Activated B cell treated with CpG ODN at 0.5 μM for 24 hours (primary cell): Measurements from ENCODE around the gene HEATR1. TPM values are rescaled to one million over a fixed set of nuclear protein-coding genes. Genes with fewer than 3 reads are reported as not detected.

Source experiments
- ATAC-seq: fragments of 200-7000 bp; cut with Tn5 transposase; one replicate; pipeline ENCODE4 v1.10.0; 2021; ENCODE audit warnings: low read depth, mild to moderate bottlenecking, moderate library complexity
- CTCF ChIA-PET: fragments of 350-600 bp; sonication (Branson Sonifier 250); formaldehyde crosslinking; loops from one replicate; lab custom pipeline; 2021; ENCODE audit warnings: antibody characterized with exemption; lab: Charles Lee
- POLR2A ChIA-PET: fragments of 350-600 bp; sonication (Branson Sonifier 250); formaldehyde crosslinking; loops from one replicate; lab custom pipeline; 2021; ENCODE audit warnings: antibody characterized with exemption; lab: Charles Lee
- DNase-seq: peaks from one replicate; pipeline ENCODE4 v3.0.0; 2022
- H3K27ac Mint-ChIP-seq: one replicate; pipeline ENCODE4 v1.8.0; 2020; ENCODE audit warnings: mixed read lengths
- H3K27me3 Mint-ChIP-seq: one replicate; pipeline ENCODE4 v1.8.0; 2021; ENCODE audit warnings: mixed read lengths
- H3K36me3 Mint-ChIP-seq: one replicate; pipeline ENCODE4 v1.8.0; 2021; ENCODE audit warnings: low read depth, mixed read lengths
- H3K4me1 Mint-ChIP-seq: one replicate; pipeline ENCODE4 v1.8.0; 2021; ENCODE audit warnings: mixed read lengths
- H3K4me3 Mint-ChIP-seq: one replicate; pipeline ENCODE4 v1.8.0; 2020; ENCODE audit warnings: mild to moderate bottlenecking, mixed read lengths
- H3K9me3 Mint-ChIP-seq: one replicate; pipeline ENCODE4 v1.8.0; 2020; ENCODE audit warnings: mixed read lengths
- CTCF ChIP-seq: fragments of 200-600 bp; IDR thresholded peaks from one replicate; pipeline ENCODE4 v1.8.0; 2022; ENCODE audit warnings: antibody characterized with exemption, mild to moderate bottlenecking
- intact Hi-C: fragments of 100-400 bp; cut with micrococcal nuclease; formaldehyde crosslinking; loops from one replicate; pipeline ENCODE4 v1.15.1; 2024
- total RNA-seq: library from RNA; stranded (reverse); gene quantifications from 2 replicates; pipeline ENCODE4 v1.2.3, GENCODE V29; 2022

Gene HEATR1
- total RNA-seq = 69.3 and 78.5 TPM in 2 replicates

- ChIA-PET CTCF (interaction anchor here (0.6 to 1.5 kb wide), 3 partner anchors 52 to 225 kb away, joined by 3 to 4 read pairs (median 3); partner anchors contain the start of gene MTR), POLR2A (interaction anchor here (0.6 to 1.7 kb wide), 8 partner anchors 13 to 1599 kb away, joined by 3 to 8 read pairs (median 4); partner anchors contain the start of genes LGALS8 and MTR)
- peaks cover 38% of the 10 kb centered on the region for H3K36me3 Mint-ChIP-seq
- intact Hi-C loops = loop anchor here (1.0 to 10.0 kb wide), 5 partner anchors 80 to 1099 kb away; partner anchors contain the start of genes ACTN2, B3GALNT2 and MTR
- DNase-seq (peak; percentile 85), ATAC-seq (peak; percentile 95)
- no peak for TF ChIP-seq CTCF
- peak within 1 kb of the TSS; percentile 98 for H3K4me3 Mint-ChIP-seq
- peaks cover 7% of the 10 kb centered on the region for H3K27me3 Mint-ChIP-seq
- peaks cover 26% of the 10 kb centered on the region for H3K4me1 Mint-ChIP-seq
- peak within 1 kb of the TSS; percentile 89 for H3K27ac Mint-ChIP-seq
- no peaks in the 10 kb centered on the region for H3K9me3 Mint-ChIP-seq
Observed at GRCh38 chr1:236603991-236604904, at the start of gene HEATR1. Gene HEATR1 (minus strand): TSS chr1:236604516. CDS start chr1:236604095, 421 bp downstream.

- ChIA-PET CTCF (no interaction called here), POLR2A (no interaction called here)
- ATAC-seq (no peak), DNase-seq (no peak)
- intact Hi-C loops = no loop called here
- H3K4me3 Mint-ChIP-seq = no peak overlapping the region
- H3K27me3 Mint-ChIP-seq = peaks cover 2% of the 10 kb centered on the region
- H3K9me3 Mint-ChIP-seq = no peaks in the 10 kb centered on the region
- H3K4me1 Mint-ChIP-seq = no peaks in the 10 kb centered on the region
- no peak for TF ChIP-seq CTCF
- H3K36me3 Mint-ChIP-seq = no peaks in the 10 kb centered on the region
- no peak overlapping the region for H3K27ac Mint-ChIP-seq
Observed at GRCh38 chr1:236645016-236645680, 40.8 kb upstream of the HEATR1 start.

GRCh38 chr1:236642763-236643162 is 38.4 kb upstream of the HEATR1 start:
- Mint-ChIP-seq H3K36me3 (no peaks in the 10 kb centered on the region), H3K9me3 (no peaks in the 10 kb centered on the region), H3K27me3 (peaks cover 2% of the 10 kb centered on the region), H3K4me1 (no peaks in the 10 kb centered on the region), H3K27ac (no peak overlapping the region), H3K4me3 (no peak overlapping the region)
- no peak for DNase-seq
- no peak for TF ChIP-seq CTCF
- no peak for ATAC-seq
- intact Hi-C loops = no loop called here
- CTCF ChIA-PET = no interaction called here
- POLR2A ChIA-PET = no interaction called here

GRCh38 chr1:236639686-236640085 is 35.4 kb upstream of the HEATR1 start:
- H3K9me3 Mint-ChIP-seq = no peaks in the 10 kb centered on the region
- ATAC-seq (no peak), DNase-seq (no peak)
- H3K27me3 Mint-ChIP-seq = peaks cover 11% of the 10 kb centered on the region
- no peak for TF ChIP-seq CTCF
- no peaks in the 10 kb centered on the region for H3K4me1 Mint-ChIP-seq
- ChIA-PET POLR2A (no interaction called here), CTCF (no interaction called here)
- H3K4me3 Mint-ChIP-seq = no peak overlapping the region
- no peak overlapping the region for H3K27ac Mint-ChIP-seq
- H3K36me3 Mint-ChIP-seq = no peaks in the 10 kb centered on the region
- intact Hi-C loops = no loop called here

- Mint-ChIP-seq H3K36me3 (no peaks in the 10 kb centered on the region), H3K9me3 (no peaks in the 10 kb centered on the region), H3K4me3 (no peak overlapping the region), H3K27ac (no peak overlapping the region), H3K4me1 (no peaks in the 10 kb centered on the region), H3K27me3 (peaks cover 15% of the 10 kb centered on the region)
- ATAC-seq (no peak), DNase-seq (no peak)
- CTCF ChIA-PET = no interaction called here
- intact Hi-C loops = no loop called here
- TF ChIP-seq CTCF = no peak
- POLR2A ChIA-PET = no interaction called here
Observed at GRCh38 chr1:236638945-236639344, 34.6 kb upstream of the HEATR1 start.
